T1000 (cell line): ENCODE measurements around the gene ESYT3.
"Not testable (repeated sequence)": the region's sequence is repeated elsewhere in the genome, so short reads cannot be mapped to it uniquely, and the experiment has no call there.

Experiments
- DNase-seq: peaks from one replicate; lab custom pipeline; 2025; ENCODE audit warnings: mixed read lengths; lab: John Stamatoyannopoulos, UW

ESYT3 gene

DNA sequence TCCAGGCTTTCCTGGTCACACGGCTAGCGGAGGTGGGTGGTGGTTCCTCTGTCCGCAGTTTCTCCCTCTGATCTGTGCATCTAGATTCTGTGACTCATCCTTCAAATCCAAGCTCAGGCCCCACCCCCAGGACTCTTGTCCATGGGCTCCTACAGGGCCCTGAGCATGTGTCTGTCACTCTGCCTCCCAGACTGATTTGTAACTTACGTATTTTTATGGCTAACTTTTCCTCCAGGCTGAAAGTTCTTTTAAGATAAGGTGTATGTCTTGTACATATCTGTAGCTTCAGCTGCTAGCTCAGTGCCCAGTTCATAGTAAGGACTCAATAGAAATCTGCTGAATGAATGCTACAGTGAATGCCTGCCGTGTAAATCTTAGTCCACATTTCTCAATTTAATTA, 8.0 kb downstream of the ESYT3 start:
- DNase-seq: no peak

DNA sequence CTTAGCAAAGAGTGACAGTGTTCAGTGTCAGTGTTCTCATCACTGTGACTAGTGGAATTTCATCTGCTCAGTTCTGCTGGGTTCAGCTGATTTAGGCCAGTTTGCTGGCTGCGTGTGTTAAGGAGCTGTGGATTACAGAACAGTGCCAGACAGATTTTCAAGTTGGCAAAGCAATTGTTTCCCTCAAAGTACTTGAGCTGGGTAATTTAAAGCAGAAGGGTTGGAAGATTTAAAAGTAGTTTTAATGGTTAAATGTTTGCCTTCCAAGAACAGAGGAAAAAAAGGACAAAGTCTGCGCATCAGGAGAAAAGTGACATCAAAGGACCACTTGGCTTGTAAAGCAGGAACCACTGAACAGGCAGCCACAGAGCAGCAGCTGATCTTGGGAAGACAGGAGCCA, 8.7 kb downstream of the ESYT3 start:
- DNase-seq: no peak

DNA sequence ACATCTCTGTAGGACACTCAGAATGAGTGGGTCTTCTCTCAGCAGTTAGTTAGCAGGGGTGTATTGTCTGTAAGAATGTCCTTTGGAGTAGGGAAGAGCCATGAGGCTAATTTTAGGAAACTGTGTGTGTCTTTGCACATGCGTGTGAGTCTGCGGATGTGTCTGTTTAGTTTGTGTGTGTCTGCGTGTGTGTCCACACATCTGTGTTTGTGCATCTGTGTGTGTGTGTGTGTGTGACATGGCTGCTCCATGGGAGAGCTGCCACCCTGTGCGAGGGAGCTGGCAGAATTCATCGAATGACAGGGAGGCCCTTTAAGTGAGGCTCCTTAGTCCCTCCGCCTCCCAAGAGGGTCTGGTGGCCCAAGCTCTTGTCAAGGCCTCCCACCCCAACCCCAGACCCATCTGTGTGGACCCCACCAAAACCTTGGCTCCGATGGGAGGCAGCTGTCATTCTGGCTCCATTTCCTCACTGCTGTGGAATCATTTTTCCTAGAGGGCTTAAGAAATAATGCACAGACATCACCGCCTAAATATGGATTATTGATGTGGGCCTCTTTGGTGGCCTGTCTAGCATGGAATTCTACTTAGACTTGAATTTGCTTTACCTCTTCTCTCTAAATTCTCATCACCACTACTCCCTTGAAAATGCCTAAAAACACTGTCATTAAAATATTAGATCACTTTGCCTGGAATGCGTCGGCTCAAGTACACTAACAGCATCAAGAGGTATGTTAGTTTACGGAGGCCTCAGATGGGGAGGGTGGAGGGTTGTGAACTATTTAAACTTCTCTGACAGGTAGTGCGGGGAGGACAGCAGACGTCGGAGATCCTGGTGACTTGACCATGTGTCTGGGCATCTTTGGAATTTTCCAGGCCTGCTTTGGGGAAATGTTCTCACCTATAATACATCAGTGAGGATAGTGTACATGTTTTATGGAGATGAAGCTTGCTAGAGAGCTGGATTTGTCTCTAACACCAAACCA, 9.4 kb downstream of the ESYT3 start:
- DNase-seq: no peak

- no peak for DNase-seq
Observed at GRCh38 chr3:138445236-138445635, 10.8 kb downstream of the ESYT3 start.

GRCh38 chr3:138445654-138446053, 11.2 kb downstream of the ESYT3 start:
- no peak for DNase-seq

- no peak for DNase-seq
Observed at GRCh38 chr3:138448631-138449030, 14.2 kb downstream of the ESYT3 start.

- DNase-seq: no peak
Observed at GRCh38 chr3:138449490-138449889, 15.1 kb downstream of the ESYT3 start.

DNA sequence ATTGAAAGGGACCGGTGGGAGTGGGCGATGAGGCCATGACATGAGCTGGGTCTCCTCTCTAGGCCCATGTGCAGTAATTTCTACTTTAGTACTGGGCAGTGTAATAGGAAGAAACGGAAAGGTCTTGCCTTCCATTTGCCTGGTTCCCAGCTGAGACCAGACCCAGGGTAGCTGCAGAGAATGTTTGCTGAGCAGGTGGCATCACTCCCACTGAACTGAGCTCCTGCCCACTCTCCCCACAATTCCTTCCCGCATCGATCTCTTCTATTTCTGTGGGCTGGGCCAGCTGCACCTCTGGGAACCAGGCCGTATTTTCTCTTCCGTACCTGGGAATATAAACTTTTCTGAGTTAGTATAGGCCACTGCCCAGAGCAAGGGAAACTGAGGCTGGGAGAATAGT, 15.8 kb downstream of the ESYT3 start:
- DNase-seq: no peak

DNA sequence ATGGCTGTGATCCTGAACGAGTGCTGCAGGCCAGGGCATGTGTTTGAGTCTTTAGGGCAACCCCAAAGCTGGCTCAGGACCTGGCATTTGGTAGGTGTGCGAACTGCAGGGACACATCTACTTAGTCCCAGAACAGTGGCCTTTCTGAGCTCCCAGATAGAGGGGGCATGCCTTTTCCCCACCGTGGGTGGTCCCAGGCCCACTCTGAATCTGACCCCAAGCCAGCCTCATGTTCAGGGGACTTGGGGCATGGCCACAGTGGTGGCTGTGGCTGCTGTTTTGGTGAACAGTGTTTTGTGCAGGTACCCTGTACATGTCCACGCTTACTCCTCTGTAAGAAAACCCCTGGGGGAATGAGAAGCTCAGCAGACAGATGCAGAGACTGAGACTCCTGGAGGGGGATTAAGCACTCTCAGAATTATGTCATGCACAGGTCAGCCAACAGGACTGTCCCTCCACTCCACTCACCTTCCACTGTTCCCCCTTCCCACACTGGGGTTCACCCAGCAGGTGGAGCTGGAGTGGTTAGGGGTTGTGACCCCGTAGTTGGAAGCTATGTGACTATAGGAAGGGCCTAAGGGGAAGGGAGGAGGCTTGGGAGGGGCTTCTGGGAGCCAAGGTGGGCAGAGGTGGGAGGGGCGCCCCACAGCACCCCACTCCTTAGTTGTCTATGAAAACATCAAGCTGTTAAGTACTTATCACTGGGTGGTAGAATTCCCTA, 16.4 kb downstream of the ESYT3 start:
- no peak for DNase-seq

- no peak for DNase-seq
Observed at GRCh38 chr3:138451595-138452162, 17.3 kb downstream of the ESYT3 start.

DNA sequence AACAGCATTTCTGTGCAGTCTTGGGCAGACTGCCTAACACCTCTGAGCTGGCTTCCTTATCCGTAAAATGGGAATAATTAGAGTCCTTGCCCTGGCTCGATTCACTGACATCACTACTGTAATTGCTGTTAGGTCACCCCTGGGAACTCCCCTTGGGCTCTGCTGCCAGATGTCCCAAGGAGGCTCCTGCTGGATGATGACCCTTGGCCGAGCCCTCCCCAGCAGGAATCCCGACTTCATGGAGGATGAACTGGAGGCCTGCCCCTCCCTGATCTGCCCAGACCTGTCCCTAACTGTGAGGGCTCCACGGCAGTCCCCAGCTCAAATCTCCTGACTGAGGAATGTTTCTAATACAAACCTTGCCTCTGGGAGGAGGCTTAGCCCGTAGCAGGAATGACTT, 18.0 kb downstream of the ESYT3 start:
- DNase-seq: no peak

DNA sequence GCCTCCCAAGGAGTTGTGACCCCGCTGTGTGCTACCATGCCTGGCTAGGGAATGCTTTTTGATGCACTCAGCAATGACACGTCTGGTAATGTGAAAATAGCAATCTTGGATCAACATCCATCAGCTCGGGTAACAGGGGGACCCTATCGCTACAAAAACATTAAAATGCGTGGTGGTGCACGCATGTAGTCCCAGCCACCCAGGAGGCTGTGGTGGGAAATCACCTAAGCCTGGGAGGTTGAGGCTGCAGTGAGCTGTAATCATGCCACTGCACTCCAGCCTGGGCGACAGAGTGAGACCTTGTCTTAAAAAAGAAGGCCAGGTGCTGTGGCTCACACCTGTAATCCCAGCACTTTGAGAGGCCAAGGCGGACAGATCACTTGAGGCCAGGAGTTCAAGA, 19.5 kb downstream of the ESYT3 start:
- DNase-seq: not testable (repeated sequence)

GRCh38 chr3:138455801-138456716, 21.6 kb downstream of the ESYT3 start:
- DNase-seq: no peak

DNA sequence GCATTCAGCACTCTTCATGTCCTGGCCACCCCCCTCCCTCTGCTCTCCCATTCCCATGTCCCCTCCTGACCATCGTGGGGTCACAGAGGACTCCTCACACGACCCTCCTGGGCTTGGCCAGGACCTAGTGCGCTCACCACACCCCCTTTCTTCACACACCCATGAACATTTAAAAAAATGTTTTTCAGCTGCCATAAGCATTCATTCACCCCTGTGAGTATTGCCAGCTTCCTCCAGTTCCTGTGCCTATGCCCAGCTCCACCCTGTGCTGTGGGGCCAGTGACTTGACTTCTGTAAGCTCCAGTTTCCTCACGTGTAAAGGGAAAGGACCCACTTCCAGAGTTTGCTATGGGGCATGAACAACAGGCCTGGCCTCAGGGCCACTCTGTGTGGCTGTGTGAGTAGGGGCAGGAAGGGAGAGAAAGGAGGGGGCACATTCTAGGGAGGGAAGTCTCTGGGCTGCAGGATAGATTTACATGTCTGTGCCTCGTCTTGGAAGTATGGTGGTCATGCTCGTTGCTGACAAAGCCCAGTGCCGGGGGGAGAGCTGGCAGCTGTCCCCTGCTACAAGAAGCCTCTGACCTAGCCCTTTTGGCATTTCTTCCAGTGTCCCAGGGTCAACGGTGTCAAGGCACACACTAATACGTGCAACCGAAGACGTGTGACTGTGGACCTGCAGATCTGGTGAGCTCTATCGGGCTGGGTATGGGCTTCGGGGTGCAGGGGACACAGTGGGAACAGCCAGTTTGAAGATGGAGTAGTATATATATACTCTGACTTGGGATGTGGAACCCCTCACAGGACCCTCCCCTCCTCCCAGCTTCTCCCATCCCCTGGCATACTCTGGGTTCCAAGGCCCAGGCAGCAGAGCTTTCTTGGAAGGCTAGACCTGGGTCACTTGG, 22.8 kb downstream of the ESYT3 start:
- no peak for DNase-seq

- DNase-seq: no peak
Observed at GRCh38 chr3:138457863-138458735, 23.7 kb downstream of the ESYT3 start.

- no peak for DNase-seq
Observed at GRCh38 chr3:138458774-138459499, 24.5 kb downstream of the ESYT3 start.

- no peak for DNase-seq
Observed at GRCh38 chr3:138459619-138460535, 25.5 kb downstream of the ESYT3 start.
